ENCODE measurements around the gene CTBP1.

GRCh38 chr4:1258457-1258856 is 9.5 kb upstream of the CTBP1 start:
- TF ChIP-seq CTCF (conservative IDR thresholded peaks at IDR 0.05) (no peak; the same call in 1 of the 2 replicates), ZFX (IDR thresholded peaks at IDR 0.05) (no peak)
